GM18498 (cell line): ENCODE measurements around the gene PTPN5.

Experiments used
- ATAC-seq: cut with Tn5 transposase; IDR thresholded peaks from one replicate; pipeline ENCODE4 v1.9.1; 2021; ENCODE audit warnings: mild to moderate bottlenecking, moderate library complexity; ENCODE audit not compliant: unreplicated experiment

PTPN5 gene

DNA sequence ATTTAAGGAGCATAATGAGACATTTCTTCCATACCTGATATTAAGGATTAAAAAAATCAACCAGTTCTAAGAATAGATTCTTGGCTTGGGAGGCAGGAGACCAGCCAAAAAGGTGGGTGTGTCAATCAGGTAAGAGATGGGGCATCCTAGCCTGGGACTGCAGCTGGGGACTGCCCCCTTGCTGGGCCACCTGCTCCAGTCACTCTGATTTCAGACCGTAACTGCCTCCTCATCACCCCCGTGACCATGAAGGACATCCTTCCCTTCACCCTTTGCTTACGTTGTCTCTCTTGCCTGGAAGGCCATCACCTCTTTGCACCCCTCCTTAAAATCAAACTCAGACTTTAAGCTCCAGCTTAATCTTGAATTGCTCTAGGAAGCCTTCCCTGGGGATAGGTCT is 17.9 kb downstream of the PTPN5 start:
- ATAC-seq, result no peak

DNA sequence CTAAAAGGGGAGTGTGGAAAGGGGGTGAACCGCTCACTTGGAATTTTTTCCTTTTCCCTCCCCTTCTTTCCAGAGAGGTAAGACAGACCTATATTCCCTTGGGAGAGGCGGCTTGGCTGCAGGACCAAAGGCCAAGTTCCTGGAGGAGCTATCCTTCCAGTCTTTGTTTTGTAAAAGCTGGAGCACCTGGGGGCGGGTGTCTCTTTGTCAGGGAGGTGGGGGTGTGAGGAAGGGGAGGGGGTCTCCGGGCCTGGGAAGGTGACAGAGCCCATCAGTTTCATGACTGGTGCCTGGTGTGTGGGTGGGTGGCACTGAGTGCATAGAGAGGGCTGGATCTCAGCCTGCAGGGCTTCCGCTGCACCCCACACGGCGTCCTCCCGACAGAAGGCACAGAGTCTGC is 18.5 kb downstream of the PTPN5 start:
- no peak for ATAC-seq

DNA sequence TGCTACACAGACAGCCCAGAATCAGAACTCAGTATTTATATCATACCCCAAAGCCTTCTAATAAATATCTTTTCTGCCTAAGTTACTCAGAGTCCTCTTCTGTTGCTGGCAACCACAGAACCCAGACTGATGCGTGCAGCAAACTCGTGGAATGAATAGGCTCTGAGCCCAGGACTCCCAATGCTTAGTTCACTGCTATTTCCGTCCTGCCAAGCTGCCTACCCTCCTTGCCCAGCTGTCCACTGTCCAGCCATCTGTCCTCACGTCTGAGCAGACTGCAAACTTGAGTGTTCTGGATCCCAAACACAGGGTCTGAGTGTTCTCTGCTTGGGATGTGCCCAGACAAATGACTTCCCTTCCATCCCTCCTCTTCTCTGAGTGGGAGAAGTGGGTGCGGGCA is 19.4 kb downstream of the PTPN5 start:
- no peak for ATAC-seq

DNA sequence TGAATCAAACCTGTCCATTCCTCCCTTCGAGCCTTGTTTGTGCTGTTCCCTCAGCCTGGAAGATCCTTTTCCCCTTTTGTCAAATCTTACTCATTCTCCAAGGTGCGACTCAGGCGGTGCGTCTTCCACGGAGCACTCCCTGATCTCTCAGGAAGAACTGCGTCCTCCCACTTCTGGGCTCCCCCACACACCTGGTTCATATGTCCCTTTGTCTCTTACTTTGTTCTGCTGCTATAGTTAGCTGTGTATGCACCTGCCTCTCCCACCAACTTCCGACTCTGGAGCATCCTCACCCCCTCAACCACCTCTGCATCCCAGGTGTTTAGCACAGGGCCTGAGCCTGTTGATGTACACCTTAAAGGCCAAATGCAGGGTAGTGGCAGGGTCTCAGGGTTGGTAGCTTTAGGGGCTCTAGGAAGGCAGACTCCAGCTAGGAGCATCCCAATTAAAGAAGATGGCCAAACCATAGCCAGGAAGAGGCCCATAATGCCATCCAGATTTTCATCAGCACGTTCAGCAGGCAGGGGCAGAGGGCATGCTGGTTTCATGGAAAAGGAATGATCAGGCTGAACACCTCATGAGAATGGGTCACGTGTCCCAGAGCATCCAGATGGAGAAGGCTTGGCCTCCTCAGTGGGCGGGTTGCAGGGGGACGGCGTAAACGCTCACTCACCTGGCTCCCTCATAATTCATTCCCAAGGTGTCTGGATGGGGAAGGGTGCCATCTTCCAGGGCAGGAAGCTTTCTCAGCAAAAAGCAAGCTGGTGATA is 20.1 kb downstream of the PTPN5 start:
- no peak for ATAC-seq

DNA sequence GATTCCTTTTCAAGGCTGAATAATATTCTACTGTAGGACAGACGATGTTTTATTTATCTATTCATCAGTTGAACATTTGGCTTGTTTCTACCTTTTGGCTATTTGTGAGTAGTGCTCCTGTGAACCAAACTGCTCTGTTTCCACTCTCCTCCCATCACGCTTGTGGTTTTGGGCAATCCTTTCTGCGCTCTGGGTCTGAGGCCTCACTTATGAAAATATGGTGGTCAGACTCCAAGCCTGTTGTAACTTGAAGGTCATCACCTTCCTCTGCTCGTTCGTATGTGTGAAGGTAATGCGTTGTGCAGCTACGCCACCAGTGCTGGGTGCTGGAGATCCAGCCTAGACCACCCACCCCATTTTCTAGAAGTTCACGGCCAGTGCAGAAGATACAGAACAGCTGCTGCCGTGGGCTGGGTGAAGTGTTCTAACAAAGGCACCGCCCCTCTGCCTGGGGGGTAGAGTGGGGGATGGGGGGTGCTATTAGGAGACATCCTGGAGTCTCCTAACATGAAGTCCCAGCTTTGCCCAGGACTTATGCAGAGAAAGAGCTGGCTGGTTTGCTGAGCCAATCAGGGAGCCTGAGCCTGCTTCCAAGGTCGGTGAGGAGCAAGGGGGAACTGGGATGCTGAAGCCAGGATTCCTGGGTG is 21.0 kb downstream of the PTPN5 start:
- no peak for ATAC-seq

DNA sequence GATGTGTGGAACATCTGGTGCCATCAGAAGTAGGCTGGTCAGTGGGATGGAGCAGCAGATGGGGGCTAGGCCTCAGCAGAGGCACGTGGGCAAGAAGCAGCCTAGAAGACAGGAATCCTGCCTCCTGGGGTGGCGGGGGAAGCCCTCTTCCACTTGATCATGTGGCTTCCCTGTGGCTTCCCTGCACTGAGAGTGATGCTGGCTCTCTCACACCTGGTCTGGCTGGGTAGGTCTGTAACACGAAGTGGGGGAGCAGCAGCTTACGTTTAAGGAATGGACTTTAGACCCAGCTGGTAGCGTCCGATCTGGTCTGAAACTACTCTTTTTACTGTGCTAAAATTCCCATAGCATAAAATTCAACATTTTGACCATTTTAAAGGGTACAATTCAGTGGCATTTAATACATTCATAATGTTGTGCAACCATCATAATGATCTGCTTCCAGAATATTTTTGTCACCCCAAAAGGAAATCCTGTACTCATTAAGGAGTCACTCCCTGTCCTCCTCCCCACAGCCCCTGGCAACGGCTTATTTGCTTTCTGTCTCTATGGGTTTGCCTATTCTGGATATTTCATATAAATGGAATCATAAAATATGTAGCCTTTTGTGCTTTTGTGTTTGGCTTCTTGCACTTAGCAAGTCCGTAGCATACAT is 21.7 kb downstream of the PTPN5 start:
- ATAC-seq, result peak; percentile 54

DNA sequence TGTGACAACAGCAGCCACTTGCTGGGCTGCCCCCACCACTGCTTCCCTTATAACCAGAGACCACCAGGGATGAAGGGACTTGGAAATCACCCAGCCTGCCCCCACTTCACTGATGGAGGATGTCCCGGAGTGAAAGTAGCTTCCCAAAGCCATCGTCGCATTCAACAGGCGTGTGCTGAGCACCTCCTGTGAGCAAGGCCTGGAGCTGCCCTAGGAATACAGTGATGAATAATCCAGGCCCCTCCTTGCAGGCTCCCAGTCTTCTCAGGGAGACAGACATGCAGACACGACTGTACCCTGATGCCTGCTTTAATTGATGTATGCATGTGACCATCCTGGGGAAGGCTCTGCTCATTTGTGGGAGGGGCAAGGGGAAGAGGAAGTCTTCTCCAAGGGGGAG is 22.6 kb downstream of the PTPN5 start:
- no peak for ATAC-seq

DNA sequence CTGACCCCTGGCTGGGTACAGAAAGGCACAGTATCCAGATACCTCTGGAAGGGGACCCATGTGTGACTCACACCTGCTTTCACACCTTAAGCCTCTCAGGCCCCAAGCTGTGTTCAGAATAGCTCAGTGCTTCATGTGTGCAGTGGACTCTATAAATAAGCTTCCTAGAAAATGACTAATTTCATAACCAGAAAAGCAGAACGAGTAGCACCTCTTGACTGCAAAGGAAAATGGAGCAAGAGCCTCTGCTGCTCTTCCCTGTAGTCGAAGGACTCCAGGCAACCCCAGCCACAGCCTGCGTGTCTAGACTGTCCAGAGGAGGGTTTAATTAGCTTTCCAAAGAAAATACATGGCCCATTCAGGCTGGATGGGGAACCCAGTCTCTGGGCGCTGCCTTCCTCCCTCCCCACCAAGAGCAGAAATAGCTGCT is 23.1 kb downstream of the PTPN5 start:
- ATAC-seq, result peak; percentile 88

DNA sequence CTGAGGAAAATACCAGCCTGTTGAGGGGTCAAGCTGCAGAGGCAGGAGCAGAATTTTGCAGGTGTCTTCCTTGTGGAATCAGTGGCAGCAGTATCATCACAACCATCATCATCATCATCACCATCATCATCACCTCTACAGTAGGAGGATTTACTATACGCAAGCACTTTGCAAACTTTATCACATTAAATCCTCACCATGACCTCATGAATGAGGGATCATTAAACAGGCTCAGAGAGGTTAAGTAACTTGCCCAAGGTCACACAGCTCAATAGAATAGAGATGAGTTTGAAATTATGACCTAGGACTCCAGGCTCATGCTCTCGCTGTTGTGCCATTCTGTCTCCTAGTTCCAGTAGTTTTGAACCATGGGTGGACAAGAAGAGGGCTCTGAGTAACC is 25.6 kb downstream of the PTPN5 start:
- no peak for ATAC-seq

DNA sequence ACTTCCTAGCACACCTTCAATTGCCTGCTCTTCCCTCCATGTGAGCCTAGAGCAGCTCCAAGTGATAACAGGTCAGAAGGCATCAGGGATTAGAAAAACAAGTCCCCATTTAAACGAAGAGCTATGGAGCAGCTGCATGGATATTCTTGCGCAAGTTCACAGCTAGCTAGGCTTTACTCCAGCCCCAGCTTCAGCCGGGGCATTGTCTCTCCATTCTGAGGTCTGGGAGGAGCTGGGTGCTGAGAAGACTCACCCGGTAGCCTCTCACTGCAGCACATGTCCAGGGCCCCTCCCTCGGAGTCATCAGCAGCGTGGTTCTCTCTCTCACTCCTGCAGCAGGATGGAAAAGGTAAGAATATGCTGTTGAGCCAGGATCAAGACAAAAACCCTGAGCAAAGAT is 26.0 kb downstream of the PTPN5 start:
- no peak for ATAC-seq

DNA sequence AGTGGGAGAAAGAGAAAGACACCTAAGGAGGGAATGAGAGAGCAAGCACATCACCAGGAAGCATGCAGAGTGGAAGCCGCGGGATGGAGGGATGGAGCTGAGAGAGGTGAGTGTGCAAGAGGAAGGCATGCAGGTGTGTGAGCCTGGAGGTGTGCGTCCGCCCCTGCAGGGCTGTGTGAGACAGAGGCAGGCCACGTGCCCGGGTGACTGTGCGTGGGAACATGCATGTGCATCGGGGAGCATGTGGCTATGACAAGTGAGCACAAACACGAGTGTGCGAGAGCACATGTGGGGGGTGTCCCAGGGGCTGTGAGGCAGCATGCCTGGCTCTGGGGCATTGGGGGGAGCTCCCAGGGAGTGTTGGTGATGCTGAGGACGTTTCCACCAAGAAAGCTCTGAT is 29.9 kb downstream of the PTPN5 start:
- ATAC-seq, result no peak

DNA sequence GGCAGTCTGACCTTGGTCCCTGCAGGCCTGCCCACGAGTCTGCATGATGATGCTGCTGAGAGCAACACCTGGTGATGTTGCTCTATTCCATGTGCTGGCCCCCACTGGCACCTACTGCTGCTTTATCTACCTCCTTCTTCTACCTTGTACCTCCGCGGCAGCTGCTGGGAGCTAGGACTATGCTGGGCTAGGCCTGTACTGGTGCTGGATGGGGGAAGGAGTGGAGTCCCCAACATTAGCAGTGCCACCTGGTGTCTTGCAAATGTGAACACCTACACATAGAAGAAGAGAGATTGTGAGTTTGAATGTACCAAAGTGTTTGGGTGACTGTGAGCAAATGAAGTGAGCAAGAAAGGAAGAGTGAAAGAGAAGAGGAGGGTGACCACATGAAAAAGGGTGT is 30.5 kb downstream of the PTPN5 start:
- no peak for ATAC-seq

DNA sequence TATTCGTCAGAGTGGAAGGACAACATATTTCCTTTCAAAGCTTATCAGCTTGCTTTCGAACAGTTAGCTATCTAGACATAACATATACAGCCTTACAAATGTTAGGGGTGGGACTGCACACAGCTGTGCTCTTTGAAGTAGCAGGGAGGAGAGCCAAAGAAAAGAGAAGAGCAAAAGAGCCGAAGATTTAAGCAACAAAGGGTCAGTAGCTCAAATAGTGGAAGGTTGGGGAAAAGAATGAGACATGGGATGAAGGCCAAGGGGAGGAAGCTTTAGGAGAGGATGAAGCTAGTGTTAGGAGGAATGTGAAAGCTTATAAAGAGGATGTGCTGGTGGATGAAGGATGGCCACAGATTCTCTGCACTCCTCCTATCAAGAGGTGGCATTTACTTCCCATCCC is 33.8 kb downstream of the PTPN5 start:
- no peak for ATAC-seq

DNA sequence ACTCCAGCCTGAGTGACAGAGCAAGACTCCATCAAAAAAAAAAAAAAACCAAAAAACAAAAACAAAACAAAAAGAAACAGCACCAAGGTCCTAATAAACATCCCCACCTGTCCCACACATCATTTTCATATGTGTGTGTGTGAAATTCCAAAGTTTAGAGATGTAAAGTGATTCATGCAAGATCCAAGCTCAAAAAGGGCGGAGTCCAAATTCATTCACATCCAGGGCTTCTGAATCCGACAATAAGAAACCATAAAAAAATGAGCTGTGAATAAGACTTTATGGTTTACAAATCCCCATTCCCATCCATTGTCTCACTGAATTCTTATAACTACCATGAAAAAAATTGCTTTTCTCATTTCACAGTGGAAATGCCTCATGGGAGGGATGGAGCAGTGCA is 34.7 kb downstream of the PTPN5 start:
- no peak for ATAC-seq

DNA sequence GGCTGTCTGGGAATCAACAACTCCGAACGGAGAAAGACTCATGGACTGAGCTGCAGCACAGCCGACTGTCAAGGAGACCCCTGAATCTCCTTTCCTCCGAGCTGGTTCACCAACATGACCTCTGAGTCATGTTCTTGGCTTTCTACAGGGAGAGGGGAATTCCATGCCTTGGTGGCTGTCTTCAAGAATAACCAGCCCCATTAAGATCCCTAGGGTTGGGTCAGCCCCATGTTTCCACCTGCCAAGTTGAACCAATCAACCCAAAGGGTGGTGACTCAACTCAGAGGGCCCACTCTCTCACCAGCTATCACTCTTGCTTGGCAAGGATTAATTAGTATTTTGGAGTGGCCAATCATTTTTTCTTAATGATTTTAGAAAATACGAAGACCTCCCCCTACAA is 37.3 kb downstream of the PTPN5 start:
- no peak for ATAC-seq

DNA sequence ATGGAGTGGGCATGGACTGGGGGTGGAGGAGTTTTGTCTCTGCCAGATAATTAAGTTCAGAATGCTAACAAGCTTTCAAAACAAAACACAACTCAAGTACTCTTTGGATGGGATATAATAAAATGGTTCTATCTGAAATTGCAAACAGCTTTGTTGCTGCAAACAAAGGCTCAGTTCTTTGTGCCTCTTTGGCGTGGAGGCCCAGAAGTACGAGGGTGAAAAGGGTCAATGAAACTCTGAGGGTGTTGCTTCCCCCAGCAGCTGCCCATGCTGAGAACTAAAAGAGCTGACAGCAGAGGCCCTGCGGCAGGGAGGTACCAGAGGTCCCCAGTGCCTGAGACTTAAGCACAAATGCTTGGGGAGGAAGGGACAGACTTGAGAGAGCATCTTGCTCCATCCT is 39.1 kb downstream of the PTPN5 start:
- no peak for ATAC-seq

DNA sequence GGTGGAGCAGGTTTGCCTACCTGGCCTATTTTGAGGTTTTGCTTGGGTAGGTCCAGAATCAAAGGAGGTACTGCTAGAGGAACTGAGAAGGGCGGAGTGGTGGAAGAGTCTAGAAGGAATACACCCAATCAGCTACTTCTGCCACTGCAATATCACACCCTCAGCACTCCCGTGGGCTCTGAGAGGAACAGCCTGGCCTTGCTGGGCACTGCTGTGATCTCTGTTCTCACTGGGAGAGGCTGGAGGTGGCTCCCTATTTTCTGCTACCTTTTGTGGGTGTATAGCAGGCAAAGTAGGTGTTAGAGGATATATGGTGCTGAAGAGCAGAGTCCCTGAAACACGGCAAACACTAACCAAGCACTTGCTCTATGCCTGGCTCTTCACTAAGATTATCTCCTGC is 40.7 kb downstream of the PTPN5 start:
- no peak for ATAC-seq

DNA sequence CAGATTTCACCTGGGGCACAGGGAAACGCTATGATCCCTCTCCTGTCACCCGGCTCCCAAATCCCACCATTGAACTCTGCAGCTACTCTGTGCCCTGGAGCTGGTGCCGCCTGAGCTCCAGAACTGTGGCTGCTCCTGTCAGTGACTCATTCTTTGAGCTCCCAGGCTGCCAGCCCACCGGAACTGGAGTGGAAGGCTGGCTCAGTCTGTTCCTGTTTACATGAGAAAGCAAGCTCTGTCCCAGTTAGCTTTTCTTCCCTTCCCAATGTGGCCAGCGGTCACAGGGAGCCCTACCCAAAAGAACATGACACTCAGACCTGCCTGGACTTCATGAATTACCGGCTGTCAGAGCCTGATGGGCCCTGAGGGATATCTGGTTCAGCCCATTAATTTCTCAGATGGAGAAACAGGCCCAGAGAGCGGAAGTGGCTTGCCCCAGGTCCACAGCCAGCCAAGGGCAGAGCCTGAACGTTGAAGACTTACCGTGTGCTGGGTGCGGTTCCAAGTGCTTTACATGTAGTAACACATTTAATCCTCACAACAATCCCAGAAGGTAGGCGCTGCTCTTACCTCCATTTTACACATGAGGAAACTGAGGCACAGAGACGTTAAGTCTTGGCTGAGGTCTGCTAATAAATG is 41.8 kb downstream of the PTPN5 start:
- ATAC-seq, result no peak

DNA sequence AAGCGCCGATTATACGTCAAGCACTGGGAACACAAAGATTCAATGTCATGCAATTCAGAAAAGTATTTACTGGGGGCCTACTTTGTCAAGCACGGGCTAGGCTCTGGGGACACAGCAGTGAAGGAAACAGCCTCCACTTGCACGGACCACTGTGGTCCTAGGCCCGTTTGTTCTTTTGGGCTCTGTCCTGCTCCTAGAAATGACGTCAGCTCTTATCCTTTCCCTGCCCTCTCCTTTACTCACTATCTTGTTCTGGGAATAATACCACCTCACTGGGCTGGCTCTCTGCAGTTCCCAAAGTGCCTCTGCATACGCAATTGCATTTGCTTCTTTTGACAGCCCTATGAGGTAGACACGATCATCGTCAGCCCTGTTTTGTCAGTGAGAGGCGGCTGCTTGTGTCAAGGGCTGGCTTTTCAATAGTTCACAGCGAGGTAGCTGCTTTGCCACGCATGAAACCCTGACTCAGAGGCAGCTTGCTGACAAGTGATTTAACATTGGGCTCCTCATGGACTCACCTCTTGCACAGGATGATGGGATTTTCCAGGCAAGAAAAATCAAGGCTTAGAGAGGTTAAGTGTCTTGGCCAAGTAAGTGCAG is 42.7 kb downstream of the PTPN5 start:
- no peak for ATAC-seq

DNA sequence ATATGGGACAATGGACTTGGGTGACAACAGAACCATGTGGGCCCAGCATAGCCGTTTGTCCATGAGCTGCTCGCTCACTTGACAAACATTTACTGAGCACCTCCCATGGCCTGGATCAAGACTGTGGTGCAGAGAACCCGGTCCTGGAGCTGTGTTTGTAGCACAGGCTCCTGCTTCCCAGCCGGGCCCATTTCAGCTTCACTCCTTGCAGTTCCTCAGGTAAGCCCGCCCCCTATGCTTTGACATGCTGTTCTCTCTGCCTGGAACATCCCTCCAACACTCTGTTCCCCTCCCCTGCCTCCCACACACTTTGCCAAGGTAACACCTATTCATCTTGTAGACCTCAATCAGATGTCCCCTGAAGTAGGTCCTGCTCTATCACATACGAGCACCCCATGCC is 46.3 kb downstream of the PTPN5 start:
- ATAC-seq, result no peak

DNA sequence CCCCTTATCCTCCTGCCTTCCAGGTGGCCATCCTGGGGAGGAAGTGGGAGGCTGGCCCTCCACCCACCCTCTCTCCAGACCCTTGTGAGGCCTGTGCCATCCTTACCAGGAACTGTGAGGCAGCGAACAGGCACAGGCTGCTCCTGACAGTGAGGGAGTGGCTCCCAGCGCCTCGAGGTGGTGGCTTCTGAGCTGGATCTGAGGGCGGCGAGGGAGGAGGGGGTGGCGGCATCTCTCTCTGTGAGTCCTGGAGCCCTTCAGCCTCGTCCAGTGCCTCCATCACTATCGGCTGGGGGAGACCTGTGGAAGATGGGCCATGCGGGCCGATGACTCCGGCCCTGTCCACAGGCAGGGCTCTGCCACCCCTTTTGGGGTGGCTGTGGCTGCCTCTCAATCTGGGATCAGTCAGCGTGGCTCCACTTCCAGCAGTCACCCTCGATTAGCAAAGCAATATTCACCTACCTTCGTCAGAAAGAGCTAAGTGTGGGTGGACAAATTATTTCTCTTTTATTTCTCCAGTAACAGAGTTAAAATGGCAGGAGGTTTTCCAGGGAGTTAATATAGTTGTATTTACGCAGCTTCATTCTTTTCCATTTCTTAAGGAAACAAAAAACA is 47.6 kb downstream of the PTPN5 start:
- ATAC-seq, result no peak
